Fibroblast of mammary gland (primary cell): ENCODE measurements around the gene MFAP1.
"Not testable (repeated sequence)": the region's sequence is repeated elsewhere in the genome, so short reads cannot be mapped to it uniquely, and the experiment has no call there.

Source experiments
- DNase-seq: peaks from one replicate; pipeline ENCODE4 v3.0.0-alpha.2; 2010; ENCODE audit warnings: low read depth
- H3K4me3 ChIP-seq: 2 replicates; pipeline ENCODE4 v1.5.1; 2011; ENCODE audit warnings: low read depth, mild to moderate bottlenecking, low read length, moderate library complexity; ENCODE audit not compliant: control insufficient read depth
- CTCF ChIP-seq: conservative IDR thresholded peaks from 2 replicates; pipeline ENCODE4 v1.5.1; 2011; ENCODE audit warnings: low read depth, low read length, inconsistent platforms; ENCODE audit not compliant: control insufficient read depth, insufficient read depth

The MFAP1 gene

GRCh38 chr15:43808435-43808950 is 16.0 kb downstream of the MFAP1 start:
- no peak for TF ChIP-seq CTCF
- no peak overlapping the region for H3K4me3 ChIP-seq
- no peak for DNase-seq

GRCh38 chr15:43802676-43803075 is 21.8 kb downstream of the MFAP1 start:
- DNase-seq, H3K4me3 ChIP-seq: not testable (repeated sequence)

GRCh38 chr15:43800286-43801141 is 24.0 kb downstream of the MFAP1 start, which contains the start of gene HYPK:
Gene HYPK (plus strand): TSS chr15:43800599. CDS start chr15:43800623, 24 bp downstream.
- TF ChIP-seq CTCF: no peak
- DNase-seq: peak; percentile 81

GRCh38 chr15:43799945-43800285 is 24.6 kb downstream of the MFAP1 start, which contains the start of gene SERINC4:
Gene SERINC4 (minus strand): TSS chr15:43800220. CDS start chr15:43799986, 234 bp downstream.
- DNase-seq: no peak
- no peak for TF ChIP-seq CTCF
- peak within 1 kb of the TSS; percentile 99 for H3K4me3 ChIP-seq

More at GRCh38 chr15:43800286-43801141, 24.0 kb downstream of the MFAP1 start, which contains the start of gene HYPK:
- peak within 1 kb of the TSS; percentile 99 for H3K4me3 ChIP-seq

- no peak for DNase-seq
- no peak for TF ChIP-seq CTCF
- no peak overlapping the region for H3K4me3 ChIP-seq
These were observed 25.1 kb downstream of the MFAP1 start for GRCh38 chr15:43799209-43799944.

- TF ChIP-seq CTCF: no peak
- DNase-seq: no peak
- no peak overlapping the region for H3K4me3 ChIP-seq
These were observed 27.9 kb downstream of the MFAP1 start for GRCh38 chr15:43796566-43796965.

GRCh38 chr15:43795997-43796396 is 28.5 kb downstream of the MFAP1 start:
- no peak overlapping the region for H3K4me3 ChIP-seq
- no peak for TF ChIP-seq CTCF
- DNase-seq: no peak
